HFF-Myc (cell line): ENCODE measurements around the gene SCNM1.
A peak's percentile ranks its signal among the peaks of the same experiment; 100 is the strongest.

ENCODE experiments used
- DNase-seq: peaks from one replicate; pipeline ENCODE4 v3.0.0-alpha.2; 2011; ENCODE audit warnings: low read depth; ENCODE audit errors: extremely low read depth
- H3K4me3 ChIP-seq: replicated peaks from 2 replicates; pipeline ENCODE4 v1.5.1; 2011; ENCODE audit warnings: low read depth, mild to moderate bottlenecking, control low read depth, low read length
- CTCF ChIP-seq: IDR thresholded peaks from 2 replicates; pipeline ENCODE4 v1.5.1; 2012; ENCODE audit warnings: mild to moderate bottlenecking, low read depth, low read length, control low read depth; ENCODE audit errors: missing control alignments

SCNM1 gene

GRCh38 chr1:151146412-151147131 is 19.4 kb upstream of the SCNM1 start, which contains the start of gene SEMA6C:
TSS of gene SEMA6C (minus strand) at chr1:151146631. CDS start at chr1:151142621, 4,010 bp downstream.
- TF ChIP-seq CTCF, result no peak
- H3K4me3 ChIP-seq, result peak within 1 kb of the TSS; percentile 51
- DNase-seq, result peak; percentile 54

- TF ChIP-seq CTCF, result no peak
- DNase-seq, result no peak
- H3K4me3 ChIP-seq, result peak overlapping the region; percentile 51
Observed at GRCh38 chr1:151147132-151147503, 18.8 kb upstream of the SCNM1 start.

GRCh38 chr1:151147665-151148064 is 18.3 kb upstream of the SCNM1 start:
- DNase-seq, result no peak
- H3K4me3 ChIP-seq, result no peak overlapping the region
- no peak for TF ChIP-seq CTCF

- TF ChIP-seq CTCF, result no peak
- no peak within 1 kb of the TSS for H3K4me3 ChIP-seq
- DNase-seq, result no peak
Observed at GRCh38 chr1:151156515-151156819, 9.5 kb upstream of the SCNM1 start, which contains the start of gene TNFAIP8L2. TSS of gene TNFAIP8L2 (plus strand) at chr1:151156649. CDS start at chr1:151158698, 2,049 bp downstream.

GRCh38 chr1:151157067-151157531 is 8.8 kb upstream of the SCNM1 start:
- TF ChIP-seq CTCF, result no peak
- no peak for DNase-seq
- H3K4me3 ChIP-seq, result no peak overlapping the region

- H3K4me3 ChIP-seq, result no peak overlapping the region
- no peak for TF ChIP-seq CTCF
- no peak for DNase-seq
Observed at GRCh38 chr1:151158326-151158725, 7.6 kb upstream of the SCNM1 start.
